ENCODE measurements around the gene RAD51B. TPM values are rescaled to one million over a fixed set of nuclear protein-coding genes. Genes with fewer than 3 reads are reported as not detected.

The RAD51B gene
- total and polyA plus RNA-seq, 2 of the 13 experiments (the other 11 are each of a cell fraction or from before 2014, with no cell fraction given), result 7.0 to 9.5 TPM

DNA sequence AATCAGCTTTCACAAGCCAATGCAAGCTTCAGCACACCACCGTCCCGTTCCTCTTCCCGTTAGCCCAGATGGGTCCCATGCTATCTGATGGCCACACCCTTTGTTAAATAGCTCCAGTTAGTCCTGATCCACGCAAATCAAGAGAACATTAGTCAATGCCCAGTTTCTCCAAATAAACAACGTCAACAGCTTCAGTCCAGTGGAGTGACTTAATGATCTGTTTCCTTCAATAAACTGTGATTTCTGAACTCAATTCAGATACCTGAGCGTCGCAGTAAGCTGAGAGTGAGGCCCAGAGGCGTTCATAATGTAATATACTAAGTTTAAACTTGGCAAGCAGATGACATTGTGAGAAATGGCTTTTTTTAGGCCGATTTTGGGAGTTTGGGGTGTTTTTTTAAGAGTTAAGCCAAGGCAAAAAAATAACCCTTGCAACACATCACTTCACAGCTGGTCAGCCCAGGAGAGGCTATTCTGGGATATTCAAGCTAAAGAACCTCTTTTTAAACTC, 861.0 kb downstream of the RAD51B start:
- BruUV-seq (replicated peaks), result no TSS peak
- H3K27ac ChIP-seq (ENCODE audit: extremely low read length, insufficient read depth, low read length), result no peak overlapping the region
- no peak overlapping the region for H3K9ac ChIP-seq (ENCODE audit: insufficient read depth, low read depth, low read length)
- WGBS (ENCODE audit: low lambda C conversion rate), result 50% methylated on average over 9 of the region's 9 CpGs
- no peak overlapping the region for H2AFZ ChIP-seq (ENCODE audit: low read length)
- CTCF ChIA-PET (ENCODE audit: low intra/inter-chr PET ratio, low total read pairs), result no interaction called here
- H3K9me3 ChIP-seq (ENCODE audit: low read length), result no peaks in the 10 kb centered on the region
- H3K4me2 ChIP-seq (ENCODE audit: low read depth, low read length), result no peak overlapping the region
- TF ChIP-seq ZNF878 (CRISPR knock-in tag; IDR thresholded peaks at IDR 0.05) (no peak), ZNF451 (CRISPR knock-in tag; IDR thresholded peaks at IDR 0.05) (no peak), KDM4B (CRISPR knock-in tag; IDR thresholded peaks at IDR 0.05) (no peak), SOX5 (CRISPR knock-in tag; IDR thresholded peaks at IDR 0.05; ENCODE audit: borderline replicate concordance) (no peak), RBFOX2 (IDR thresholded peaks at IDR 0.05; ENCODE audit: low read depth, low read length) (no peak), RBM22 (optimal IDR thresholded peaks at IDR 0.05; ENCODE audit: low read length) (no peak), AGO1 (IDR thresholded peaks at IDR 0.05; ENCODE audit: low read depth, low read length, poor library complexity, severe bottlenecking) (no peak), ZNF354B (CRISPR knock-in tag; IDR thresholded peaks at IDR 0.05) (no peak), FOXK2 (IDR thresholded peaks at IDR 0.05) (no peak), FOSL1 (CRISPR knock-in tag; IDR thresholded peaks at IDR 0.05; ENCODE audit: borderline replicate concordance) (no peak), ZNF766 (CRISPR knock-in tag; IDR thresholded peaks at IDR 0.05; ENCODE audit: borderline replicate concordance) (no peak), ZNF777 (CRISPR knock-in tag; IDR thresholded peaks at IDR 0.05) (no peak), SIX4 (CRISPR knock-in tag; IDR thresholded peaks at IDR 0.05) (no peak), ZNF660 (CRISPR knock-in tag; IDR thresholded peaks at IDR 0.05; ENCODE audit: borderline replicate concordance, low read depth) (no peak), NFYB (CRISPR knock-in tag; IDR thresholded peaks at IDR 0.05) (no peak)
- TF ChIP-seq, protein P1, sequence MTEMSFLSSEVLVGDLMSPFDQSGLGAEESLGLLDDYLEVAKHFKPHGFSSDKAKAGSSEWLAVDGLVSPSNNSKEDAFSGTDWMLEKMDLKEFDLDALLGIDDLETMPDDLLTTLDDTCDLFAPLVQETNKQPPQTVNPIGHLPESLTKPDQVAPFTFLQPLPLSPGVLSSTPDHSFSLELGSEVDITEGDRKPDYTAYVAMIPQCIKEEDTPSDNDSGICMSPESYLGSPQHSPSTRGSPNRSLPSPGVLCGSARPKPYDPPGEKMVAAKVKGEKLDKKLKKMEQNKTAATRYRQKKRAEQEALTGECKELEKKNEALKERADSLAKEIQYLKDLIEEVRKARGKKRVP (CRISPR knock-in tag; IDR thresholded peaks at IDR 0.05), result no peak
- TF ChIP-seq, protein P2, sequence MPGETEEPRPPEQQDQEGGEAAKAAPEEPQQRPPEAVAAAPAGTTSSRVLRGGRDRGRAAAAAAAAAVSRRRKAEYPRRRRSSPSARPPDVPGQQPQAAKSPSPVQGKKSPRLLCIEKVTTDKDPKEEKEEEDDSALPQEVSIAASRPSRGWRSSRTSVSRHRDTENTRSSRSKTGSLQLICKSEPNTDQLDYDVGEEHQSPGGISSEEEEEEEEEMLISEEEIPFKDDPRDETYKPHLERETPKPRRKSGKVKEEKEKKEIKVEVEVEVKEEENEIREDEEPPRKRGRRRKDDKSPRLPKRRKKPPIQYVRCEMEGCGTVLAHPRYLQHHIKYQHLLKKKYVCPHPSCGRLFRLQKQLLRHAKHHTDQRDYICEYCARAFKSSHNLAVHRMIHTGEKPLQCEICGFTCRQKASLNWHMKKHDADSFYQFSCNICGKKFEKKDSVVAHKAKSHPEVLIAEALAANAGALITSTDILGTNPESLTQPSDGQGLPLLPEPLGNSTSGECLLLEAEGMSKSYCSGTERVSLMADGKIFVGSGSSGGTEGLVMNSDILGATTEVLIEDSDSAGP (CRISPR knock-in tag; IDR thresholded peaks at IDR 0.05; ENCODE audit: borderline replicate concordance), result no peak
- TF ChIP-seq, protein P3, sequence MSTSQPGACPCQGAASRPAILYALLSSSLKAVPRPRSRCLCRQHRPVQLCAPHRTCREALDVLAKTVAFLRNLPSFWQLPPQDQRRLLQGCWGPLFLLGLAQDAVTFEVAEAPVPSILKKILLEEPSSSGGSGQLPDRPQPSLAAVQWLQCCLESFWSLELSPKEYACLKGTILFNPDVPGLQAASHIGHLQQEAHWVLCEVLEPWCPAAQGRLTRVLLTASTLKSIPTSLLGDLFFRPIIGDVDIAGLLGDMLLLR (CRISPR knock-in tag; IDR thresholded peaks at IDR 0.05), result no peak
- TF ChIP-seq, protein P4, sequence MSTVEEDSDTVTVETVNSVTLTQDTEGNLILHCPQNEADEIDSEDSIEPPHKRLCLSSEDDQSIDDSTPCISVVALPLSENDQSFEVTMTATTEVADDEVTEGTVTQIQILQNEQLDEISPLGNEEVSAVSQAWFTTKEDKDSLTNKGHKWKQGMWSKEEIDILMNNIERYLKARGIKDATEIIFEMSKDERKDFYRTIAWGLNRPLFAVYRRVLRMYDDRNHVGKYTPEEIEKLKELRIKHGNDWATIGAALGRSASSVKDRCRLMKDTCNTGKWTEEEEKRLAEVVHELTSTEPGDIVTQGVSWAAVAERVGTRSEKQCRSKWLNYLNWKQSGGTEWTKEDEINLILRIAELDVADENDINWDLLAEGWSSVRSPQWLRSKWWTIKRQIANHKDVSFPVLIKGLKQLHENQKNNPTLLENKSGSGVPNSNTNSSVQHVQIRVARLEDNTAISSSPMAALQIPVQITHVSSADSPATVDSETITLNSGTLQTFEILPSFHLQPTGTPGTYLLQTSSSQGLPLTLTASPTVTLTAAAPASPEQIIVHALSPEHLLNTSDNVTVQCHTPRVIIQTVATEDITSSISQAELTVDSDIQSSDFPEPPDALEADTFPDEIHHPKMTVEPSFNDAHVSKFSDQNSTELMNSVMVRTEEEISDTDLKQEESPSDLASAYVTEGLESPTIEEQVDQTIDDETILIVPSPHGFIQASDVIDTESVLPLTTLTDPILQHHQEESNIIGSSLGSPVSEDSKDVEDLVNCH (CRISPR knock-in tag; IDR thresholded peaks at IDR 0.05), result no peak
- TF ChIP-seq, protein P5, sequence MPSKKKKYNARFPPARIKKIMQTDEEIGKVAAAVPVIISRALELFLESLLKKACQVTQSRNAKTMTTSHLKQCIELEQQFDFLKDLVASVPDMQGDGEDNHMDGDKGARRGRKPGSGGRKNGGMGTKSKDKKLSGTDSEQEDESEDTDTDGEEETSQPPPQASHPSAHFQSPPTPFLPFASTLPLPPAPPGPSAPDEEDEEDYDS (CRISPR knock-in tag; IDR thresholded peaks at IDR 0.05), result no peak
- no peak for ATAC-seq
- H3K36me3 ChIP-seq (replicated peaks in 1 of 2; ENCODE audit: control insufficient read depth in 1 of 2, insufficient read depth in 2 of 2, low read length in 2 of 2), result no peaks in the 10 kb centered on the region
- FAIRE-seq, result no peak
- intact Hi-C loops (cut with micrococcal nuclease; ENCODE audit: unreplicated experiment), result no loop called here
- peaks cover 79% of the 10 kb centered on the region for H3K4me1 ChIP-seq (ENCODE audit: insufficient read depth, low read length)
- no peaks in the 10 kb centered on the region for H3K79me2 ChIP-seq (ENCODE audit: insufficient read depth, low read length)
- in situ Hi-C loops (cut with HindIII; ENCODE audit: extremely low pct_ligation_motif_present, low pct_unique_long_range_greater_than_20kb), result no loop called here
- no peak overlapping the region for H3K4me3 ChIP-seq (replicated peaks in 1 of 3; ENCODE audit: insufficient read depth in 1 of 3, low read depth in 2 of 3, low read length in 3 of 3)
- peaks cover 0 to 11% of the 10 kb centered on the region in 2 experiments; a peak in 3 of 5 replicates for H3K27me3 ChIP-seq (ENCODE audit: control insufficient read depth in 1 of 2, insufficient read depth in 2 of 2, low read length in 2 of 2)
- POLR2A ChIA-PET, result interaction anchor here (1.0 to 1.7 kb wide), 2 partner anchors 100 to 113 kb away, joined by 3 to 4 read pairs; partner anchors contain the start of gene ZFP36L1
- DNase-seq (ENCODE audit: low spot score), result no peak
- no peaks in the 10 kb centered on the region for H4K20me1 ChIP-seq (ENCODE audit: insufficient read depth, low read length)

Data from HepG2 (cell line).